H9 (cell line): ENCODE measurements around the gene HKDC1. TPM values are rescaled to one million over a fixed set of nuclear protein-coding genes. Genes with fewer than 3 reads are reported as not detected.

ENCODE experiments used
- DNase-seq: peaks from one replicate; pipeline ENCODE4 v3.0.0-alpha.2; 2017
- H2AFZ ChIP-seq: one replicate; pipeline ENCODE4 v1.6.1; 2013; ENCODE audit warnings: mild to moderate bottlenecking, low read length, control low read depth, moderate library complexity
- H2AK5ac ChIP-seq: 2 replicates; pipeline ENCODE4 v1.6.1; 2013; ENCODE audit warnings: low read length, control low read depth, mixed read lengths; ENCODE audit not compliant: insufficient read length
- H2BK120ac ChIP-seq: one replicate; pipeline ENCODE4 v1.6.1; 2013; ENCODE audit warnings: low read depth, mild to moderate bottlenecking, low read length, control low read depth, inconsistent platforms; ENCODE audit not compliant: poor library complexity, severe bottlenecking
- H2BK12ac ChIP-seq: 2 replicates; pipeline ENCODE4 v1.6.1; 2013; ENCODE audit warnings: low read length, control low read depth, mixed read lengths, low read depth; ENCODE audit not compliant: insufficient read length
- H2BK15ac ChIP-seq: 2 replicates; pipeline ENCODE4 v1.6.1; 2013; ENCODE audit warnings: low read depth, low read length, control low read depth
- H2BK20ac ChIP-seq: one replicate; pipeline ENCODE4 v1.6.1; 2013; ENCODE audit warnings: low read depth, mild to moderate bottlenecking, low read length, control low read depth, inconsistent platforms; ENCODE audit not compliant: poor library complexity, severe bottlenecking
- H2BK5ac ChIP-seq: 2 replicates; pipeline ENCODE4 v1.6.1; 2013; ENCODE audit warnings: low read length, control low read depth, mixed read lengths; ENCODE audit not compliant: insufficient read length
- H3K14ac ChIP-seq: 2 replicates; pipeline ENCODE4 v1.6.1; 2013; ENCODE audit warnings: low read length, control low read depth; ENCODE audit not compliant: insufficient read depth
- H3K18ac ChIP-seq: 2 replicates; pipeline ENCODE4 v1.6.1; 2013; ENCODE audit warnings: low read depth, mild to moderate bottlenecking, mixed read lengths, low read length, control low read depth; ENCODE audit not compliant: insufficient read length
- H3K23ac ChIP-seq: 2 replicates; pipeline ENCODE4 v1.6.1; 2013; ENCODE audit warnings: low read length, control low read depth, mixed read lengths, low read depth; ENCODE audit not compliant: insufficient read length
- H3K23me2 ChIP-seq: 2 replicates; pipeline ENCODE4 v1.6.1; 2013; ENCODE audit warnings: low read depth, mild to moderate bottlenecking, mixed read lengths, low read length, control low read depth; ENCODE audit not compliant: insufficient read length, poor library complexity, severe bottlenecking
- H3K27ac ChIP-seq: 2 replicates; pipeline ENCODE4 v1.5.1; 2013; ENCODE audit warnings: low read length, control low read depth, mixed read lengths, low read depth; ENCODE audit not compliant: insufficient read length
- H3K27me3 ChIP-seq: 2 replicates; pipeline ENCODE4 v1.6.1; 2013; ENCODE audit warnings: low read length, control low read depth, inconsistent platforms; ENCODE audit not compliant: insufficient read depth
- H3K4ac ChIP-seq: 2 replicates; pipeline ENCODE4 v1.6.1; 2013; ENCODE audit warnings: low read depth, mild to moderate bottlenecking, control low read depth, inconsistent platforms, low read length, moderate library complexity
- H3K4me1 ChIP-seq: 2 replicates; pipeline ENCODE4 v1.6.1; 2013; ENCODE audit warnings: low read length, control low read depth, inconsistent platforms; ENCODE audit not compliant: insufficient read depth
- H3K4me2 ChIP-seq: 2 replicates; pipeline ENCODE4 v1.6.1; 2013; ENCODE audit warnings: low read length, control low read depth, mixed read lengths; ENCODE audit not compliant: insufficient read length, insufficient read depth
- H3K56ac ChIP-seq: 2 replicates; pipeline ENCODE4 v1.6.1; 2013; ENCODE audit warnings: low read depth, mild to moderate bottlenecking, mixed read lengths, low read length, control low read depth; ENCODE audit not compliant: insufficient read length
- H3K79me1 ChIP-seq: 2 replicates; pipeline ENCODE4 v1.6.1; 2013; ENCODE audit warnings: low read depth, mild to moderate bottlenecking, moderate library complexity, low read length, control low read depth, inconsistent platforms; ENCODE audit not compliant: insufficient read depth, poor library complexity, severe bottlenecking
- H3K79me2 ChIP-seq: 2 replicates; pipeline ENCODE4 v1.6.1; 2013; ENCODE audit warnings: low read length, control low read depth, inconsistent platforms; ENCODE audit not compliant: insufficient read depth
- H3K9ac ChIP-seq: 2 replicates; pipeline ENCODE4 v1.6.1; 2013; ENCODE audit warnings: low read length, control low read depth, mixed read lengths; ENCODE audit not compliant: insufficient read length; ENCODE audit errors: extremely low read depth
- H3K9me3 ChIP-seq: one replicate; pipeline ENCODE4 v1.6.1; 2013; ENCODE audit warnings: low read depth, low read length, inconsistent platforms; ENCODE audit not compliant: control insufficient read depth
- H3T11ph ChIP-seq: one replicate; pipeline ENCODE4 v1.6.1; 2013; ENCODE audit warnings: mild to moderate bottlenecking, low read length, control low read depth, inconsistent platforms
- H4K20me1 ChIP-seq: one replicate; pipeline ENCODE4 v1.6.1; 2013; ENCODE audit not compliant: control insufficient read depth, insufficient read length, insufficient read depth
- H4K5ac ChIP-seq: 2 replicates; pipeline ENCODE4 v1.6.1; 2013; ENCODE audit warnings: low read depth, mild to moderate bottlenecking, mixed read lengths, low read length, control low read depth; ENCODE audit not compliant: insufficient read length
- H4K8ac ChIP-seq: replicated peaks from 2 replicates; pipeline ENCODE4 v1.6.1; 2013; ENCODE audit warnings: low read length, control low read depth, mixed read lengths, low read depth; ENCODE audit not compliant: insufficient read length
- H4K91ac ChIP-seq: 2 replicates; pipeline ENCODE4 v1.6.1; 2013; ENCODE audit warnings: low read depth, mild to moderate bottlenecking, moderate library complexity, mixed read lengths, low read length, control low read depth; ENCODE audit not compliant: insufficient read length
- H3K27ac Mint-ChIP-seq, 3 experiments: 2 replicates in 2 of 3; 3 replicates in 1 of 3; pipeline ENCODE4 v1.8.0; 2020 to 2021; ENCODE audit warnings: mixed read lengths in 3 of 3, mild to moderate bottlenecking in 1 of 3, moderate library complexity in 1 of 3
- H3K27me3 Mint-ChIP-seq: 2 replicates; pipeline ENCODE4 v1.8.0; 2021; ENCODE audit warnings: low read depth, mild to moderate bottlenecking, moderate library complexity, mixed read lengths
- H3K36me3 Mint-ChIP-seq, 3 experiments: 2 replicates in 2 of 3; 3 replicates in 1 of 3; pipeline ENCODE4 v1.8.0; 2020 to 2021; ENCODE audit warnings: low read depth in 3 of 3, mixed read lengths in 3 of 3; ENCODE audit not compliant: insufficient read depth in 1 of 3
- H3K4me1 Mint-ChIP-seq, 2 experiments: 2 replicates each; pipeline ENCODE4 v1.8.0; 2020; ENCODE audit warnings: mixed read lengths in 2 of 2
- H3K4me3 Mint-ChIP-seq, 2 experiments: 2 replicates in 1 of 2; 3 replicates in 1 of 2; pipeline ENCODE4 v1.8.0; 2020 to 2021; ENCODE audit warnings: mild to moderate bottlenecking in 2 of 2, mixed read lengths in 2 of 2, moderate library complexity in 1 of 2
- H3K9me3 Mint-ChIP-seq, 2 experiments: 2 replicates in 1 of 2; 3 replicates in 1 of 2; pipeline ENCODE4 v1.8.0; 2020; ENCODE audit warnings: mild to moderate bottlenecking in 2 of 2, mixed read lengths in 2 of 2, moderate library complexity in 1 of 2
- WGBS: extraction: QIAGEN DNeasy Blood & Tissue Kit; methylation state at CpG from one replicate; pipeline ENCODE4 v1.1.7; 2013; ENCODE audit warnings: missing lambda C conversion rate, low lambda C conversion rate, mixed read lengths; ENCODE audit not compliant: insufficient read length; ENCODE audit errors: extremely low coverage; 5-methylcytosine and 5-hydroxymethylcytosine counted together
- total RNA-seq: library from RNA; stranded (reverse); gene quantifications from 2 replicates; pipeline ENCODE4 v1.2.1, GENCODE V29; 2021
- TF ChIP-seq, protein P1 (sequence below): fragments of 200-600 bp; sonication (generic); conservative IDR thresholded peaks from 3 replicates; pipeline ENCODE4 v1.8.0; 2021; ENCODE audit warnings: antibody characterized with exemption, mild to moderate bottlenecking

The HKDC1 gene
- total RNA-seq, 1 experiment from 2014 or later: not detected

DNA sequence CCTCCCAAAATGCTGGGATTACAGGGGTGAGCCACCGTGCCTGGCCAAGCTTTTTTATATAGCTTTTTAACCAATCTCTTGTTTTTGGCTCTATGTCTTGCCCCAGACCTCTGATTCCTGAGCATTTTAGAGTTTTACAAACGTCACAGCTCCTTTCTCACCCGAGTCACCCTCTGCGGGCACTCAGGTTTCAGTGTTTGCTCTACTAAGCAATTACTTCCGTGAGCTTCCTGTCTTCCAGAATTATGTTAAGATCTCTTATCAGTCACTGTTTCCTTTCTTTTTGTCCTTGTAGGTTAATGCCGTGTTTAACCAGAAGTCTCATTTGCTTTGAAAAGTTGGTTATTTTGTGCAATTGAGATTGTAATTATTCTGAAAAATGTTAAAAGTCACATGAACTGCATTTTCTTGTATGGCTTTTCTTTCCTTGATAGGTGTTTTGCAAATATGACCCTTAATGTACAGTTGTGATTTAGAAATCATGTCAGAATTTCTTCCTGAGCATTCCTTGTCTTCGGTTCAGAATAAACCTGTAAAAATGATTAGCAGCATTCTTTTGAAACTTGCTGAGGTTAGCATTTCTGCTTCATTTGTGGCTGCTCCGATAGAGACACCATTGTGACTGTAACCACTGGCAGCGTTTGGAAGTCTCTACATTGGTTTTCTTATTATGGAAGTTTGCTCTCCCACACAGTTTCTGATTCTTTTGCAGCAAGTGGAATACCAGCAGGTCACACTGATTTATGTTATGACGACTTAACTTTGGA, 4.5 kb upstream of the HKDC1 start:
- H3K4ac ChIP-seq: no peak overlapping the region
- no peak overlapping the region for H2BK5ac ChIP-seq
- Mint-ChIP-seq H3K9me3 (peaks cover 2 to 5% of the 10 kb centered on the region in 2 experiments; a peak in 3 of 5 replicates), H3K27ac (no peak overlapping the region), H3K27me3 (no peaks in the 10 kb centered on the region; the same call in 1 of the 2 replicates), H3K4me1 (0 out of 4 replicates have a peak, but pooled peaks cover 0 to 3% of the 10 kb centered on the region in 2 experiments), H3K36me3 (peaks cover 0 to 4% (median 0%) of the 10 kb centered on the region in 3 experiments; a peak in 1 of 7 replicates), H3K4me3 (no peak overlapping the region)
- no peak overlapping the region for H2BK12ac ChIP-seq
- TF ChIP-seq, protein P1, sequence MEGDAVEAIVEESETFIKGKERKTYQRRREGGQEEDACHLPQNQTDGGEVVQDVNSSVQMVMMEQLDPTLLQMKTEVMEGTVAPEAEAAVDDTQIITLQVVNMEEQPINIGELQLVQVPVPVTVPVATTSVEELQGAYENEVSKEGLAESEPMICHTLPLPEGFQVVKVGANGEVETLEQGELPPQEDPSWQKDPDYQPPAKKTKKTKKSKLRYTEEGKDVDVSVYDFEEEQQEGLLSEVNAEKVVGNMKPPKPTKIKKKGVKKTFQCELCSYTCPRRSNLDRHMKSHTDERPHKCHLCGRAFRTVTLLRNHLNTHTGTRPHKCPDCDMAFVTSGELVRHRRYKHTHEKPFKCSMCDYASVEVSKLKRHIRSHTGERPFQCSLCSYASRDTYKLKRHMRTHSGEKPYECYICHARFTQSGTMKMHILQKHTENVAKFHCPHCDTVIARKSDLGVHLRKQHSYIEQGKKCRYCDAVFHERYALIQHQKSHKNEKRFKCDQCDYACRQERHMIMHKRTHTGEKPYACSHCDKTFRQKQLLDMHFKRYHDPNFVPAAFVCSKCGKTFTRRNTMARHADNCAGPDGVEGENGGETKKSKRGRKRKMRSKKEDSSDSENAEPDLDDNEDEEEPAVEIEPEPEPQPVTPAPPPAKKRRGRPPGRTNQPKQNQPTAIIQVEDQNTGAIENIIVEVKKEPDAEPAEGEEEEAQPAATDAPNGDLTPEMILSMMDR: no peak
- no peak overlapping the region for H3T11ph ChIP-seq
- H3K23me2 ChIP-seq: no peaks in the 10 kb centered on the region
- no peak overlapping the region for H3K18ac ChIP-seq
- H3K27ac ChIP-seq: no peak overlapping the region
- no peak overlapping the region for H3K56ac ChIP-seq
- no peaks in the 10 kb centered on the region for H3K4me1 ChIP-seq
- H3K79me2 ChIP-seq: no peaks in the 10 kb centered on the region
- no peak overlapping the region for H2BK20ac ChIP-seq
- no peak overlapping the region for H3K4me2 ChIP-seq
- no peak overlapping the region for H4K91ac ChIP-seq
- H3K79me1 ChIP-seq: no peaks in the 10 kb centered on the region
- H4K20me1 ChIP-seq: no peaks in the 10 kb centered on the region
- no peak overlapping the region for H2BK15ac ChIP-seq
- WGBS: no CpG with 5 or more reads among the region's 10 CpGs
- no peaks in the 10 kb centered on the region for H3K9me3 ChIP-seq
- H4K8ac ChIP-seq: no peak overlapping the region
- no peaks in the 10 kb centered on the region for H3K27me3 ChIP-seq
- no peak overlapping the region for H3K23ac ChIP-seq
- no peak overlapping the region for H2AFZ ChIP-seq
- H2BK120ac ChIP-seq: no peak overlapping the region
- no peak for DNase-seq
- no peak overlapping the region for H3K9ac ChIP-seq
- no peak overlapping the region for H2AK5ac ChIP-seq
- H3K14ac ChIP-seq: no peak overlapping the region
- no peak overlapping the region for H4K5ac ChIP-seq
